Keratinocyte (primary cell): Measurements from ENCODE around the gene EHMT1.

Source experiments
- EZH2 ChIP-seq: IDR thresholded peaks from one replicate; pipeline ENCODE4 v1.6.1; 2012; ENCODE audit warnings: inconsistent platforms, mild to moderate bottlenecking, low read length, moderate library complexity
- TF ChIP-seq, protein P1 (sequence below), 3 experiments: IDR thresholded peaks in 1 of 3; conservative IDR thresholded peaks in 1 of 3; optimal IDR thresholded peaks in 1 of 3; 2 replicates in 2 of 3; 3 replicates in 1 of 3; pipeline versions ENCODE3 to v1.5.1; 2011; ENCODE audit warnings: low read length in 3 of 3, mild to moderate bottlenecking in 3 of 3, moderate library complexity in 2 of 3, control low read depth in 1 of 3, inconsistent platforms in 1 of 3; ENCODE audit not compliant: insufficient read depth in 2 of 3; ENCODE audit errors: extremely low read depth in 1 of 3

DNA sequence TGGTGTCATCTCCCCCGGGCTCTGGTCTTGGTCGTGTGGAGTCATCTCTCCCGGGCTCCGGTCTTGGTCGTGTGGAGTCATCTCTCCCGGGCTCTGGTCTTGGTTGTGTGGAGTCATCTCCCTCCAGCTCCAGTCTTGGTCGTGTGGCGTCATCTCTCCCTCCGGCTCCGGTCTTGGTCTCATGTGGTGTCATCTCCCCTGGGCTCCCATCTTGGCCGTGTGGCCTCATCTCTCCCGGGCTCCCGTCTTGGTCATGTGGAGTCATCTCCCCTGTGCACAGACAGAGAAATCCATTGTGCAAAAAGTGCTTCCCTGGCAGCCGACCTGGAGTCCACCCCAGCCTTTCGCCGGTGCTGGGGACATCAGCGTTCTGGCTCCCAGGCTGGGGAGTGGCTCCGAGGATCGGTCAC lies 167.7 kb downstream of the EHMT1 start:
- no peak for TF ChIP-seq EZH2
- TF ChIP-seq, protein P1, sequence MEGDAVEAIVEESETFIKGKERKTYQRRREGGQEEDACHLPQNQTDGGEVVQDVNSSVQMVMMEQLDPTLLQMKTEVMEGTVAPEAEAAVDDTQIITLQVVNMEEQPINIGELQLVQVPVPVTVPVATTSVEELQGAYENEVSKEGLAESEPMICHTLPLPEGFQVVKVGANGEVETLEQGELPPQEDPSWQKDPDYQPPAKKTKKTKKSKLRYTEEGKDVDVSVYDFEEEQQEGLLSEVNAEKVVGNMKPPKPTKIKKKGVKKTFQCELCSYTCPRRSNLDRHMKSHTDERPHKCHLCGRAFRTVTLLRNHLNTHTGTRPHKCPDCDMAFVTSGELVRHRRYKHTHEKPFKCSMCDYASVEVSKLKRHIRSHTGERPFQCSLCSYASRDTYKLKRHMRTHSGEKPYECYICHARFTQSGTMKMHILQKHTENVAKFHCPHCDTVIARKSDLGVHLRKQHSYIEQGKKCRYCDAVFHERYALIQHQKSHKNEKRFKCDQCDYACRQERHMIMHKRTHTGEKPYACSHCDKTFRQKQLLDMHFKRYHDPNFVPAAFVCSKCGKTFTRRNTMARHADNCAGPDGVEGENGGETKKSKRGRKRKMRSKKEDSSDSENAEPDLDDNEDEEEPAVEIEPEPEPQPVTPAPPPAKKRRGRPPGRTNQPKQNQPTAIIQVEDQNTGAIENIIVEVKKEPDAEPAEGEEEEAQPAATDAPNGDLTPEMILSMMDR (optimal IDR thresholded peaks at IDR 0.05 in 1 of 3, IDR thresholded peaks at IDR 0.05 in 1 of 3, conservative IDR thresholded peaks at IDR 0.05 in 1 of 3; ENCODE audit: extremely low read depth in 1 of 3, insufficient read depth in 2 of 3, low read length in 3 of 3) = no peak
